ENCODE results near the gene TMEM169. TPM values are rescaled to one million over a fixed set of nuclear protein-coding genes. Genes with fewer than 3 reads are reported as not detected.
A peak's percentile ranks its signal among the peaks of the same experiment; 100 is the strongest.

The TMEM169 gene
- total and polyA plus RNA-seq, 9 of the 15 experiments (the other 6 are each of a cell fraction or from before 2014, with no cell fraction given): 0.01 to 0.09 (median 0.04) TPM; not detected in 5

GRCh38 chr2:216151313-216152025 lies 69.8 kb downstream of the TMEM169 start:
- FAIRE-seq: no peak
- no peaks in the 10 kb centered on the region for H3K9me1 ChIP-seq (ENCODE audit: control insufficient read depth, insufficient read depth, low read length)
- no peaks in the 10 kb centered on the region for H3K27me3 ChIP-seq (ENCODE audit: control insufficient read depth in 2 of 2, insufficient read depth in 2 of 2, low read length in 2 of 2)
- BruUV-seq (replicated peaks): no TSS peak
- H3K9ac ChIP-seq (ENCODE audit: insufficient read depth in 1 of 2, low read depth in 2 of 2, low read length in 2 of 2): no peak overlapping the region
- H3K4me2 ChIP-seq (ENCODE audit: insufficient read depth, low read length): no peak overlapping the region
- H3K4me3 ChIP-seq: no peak overlapping the region
- WGBS (ENCODE audit: insufficient coverage, low coverage, missing lambda C conversion rate): 92% methylated on average over 7 of the region's 7 CpGs
- no peak for DNase-seq (ENCODE audit: extremely low read depth in 1 of 4, low spot score in 3 of 4)
- no peaks in the 10 kb centered on the region for H3K4me1 ChIP-seq (replicated peaks in 1 of 2; ENCODE audit: control insufficient read depth in 2 of 2, insufficient read depth in 2 of 2, low read length in 2 of 2)
- no peak overlapping the region for H2AFZ ChIP-seq (ENCODE audit: low read depth, low read length)
- ChIA-PET POLR2A (no interaction called here), CTCF (ENCODE audit: low intra/inter-chr PET ratio) (no interaction called here)
- intact Hi-C loops (cut with micrococcal nuclease): no loop called here
- ATAC-seq: peak; percentile 49; the same call in 1 of the 3 replicates
- H3K9me3 ChIP-seq (replicated peaks; ENCODE audit: control insufficient read depth, insufficient read depth, low read depth, low read length): no peaks in the 10 kb centered on the region
- in situ Hi-C loops (cut with MboI): no loop called here
- peaks cover 97% of the 10 kb centered on the region for H3K36me3 ChIP-seq (ENCODE audit: control insufficient read depth, insufficient read depth, low read length)
- H3K27ac ChIP-seq (ENCODE audit: extremely low read depth, low read depth, low read length): no peak overlapping the region
- H4K20me1 ChIP-seq (replicated peaks; ENCODE audit: control insufficient read depth, insufficient read depth, low read length): 0 out of 2 replicates have a peak, but pooled peaks cover 3% of the 10 kb centered on the region
- peaks cover 8% of the 10 kb centered on the region; the same call in 1 of the 3 replicates for H3K79me2 ChIP-seq (ENCODE audit: control insufficient read depth, insufficient read depth, low read length)
- TF ChIP-seq MITF (IDR thresholded peaks at IDR 0.05) (no peak), ZNF445 (CRISPR knock-in tag; IDR thresholded peaks at IDR 0.05; ENCODE audit: low read depth) (no peak), PKNOX1 (IDR thresholded peaks at IDR 0.05) (peak; percentile 59), NUFIP1 (IDR thresholded peaks at IDR 0.05; ENCODE audit: partially characterized antibody) (no peak), PCBP2 (IDR thresholded peaks at IDR 0.05; ENCODE audit: low read depth, low read length, poor library complexity, severe bottlenecking) (no peak), SIN3B (IDR thresholded peaks at IDR 0.05; ENCODE audit: low read depth) (no peak), ATF6 (CRISPR knock-in tag; IDR thresholded peaks at IDR 0.05) (no peak), MNT (conservative IDR thresholded peaks at IDR 0.05) (no peak), ZNF384 (IDR thresholded peaks at IDR 0.05; ENCODE audit: low read depth, low read length) (no peak), ZNF77 (CRISPR knock-in tag; IDR thresholded peaks at IDR 0.05) (no peak), PTRF (tag; IDR thresholded peaks at IDR 0.05) (no peak), CBX1 (IDR thresholded peaks at IDR 0.05; ENCODE audit: low read depth) (no peak), HINFP (tag; conservative IDR thresholded peaks at IDR 0.05; ENCODE audit: low read depth) (no peak), COPS2 (conservative IDR thresholded peaks at IDR 0.05) (no peak), SETDB1 (IDR thresholded peaks at IDR 0.05; ENCODE audit: low read length) (no peak)

Measured in K562 (cell line).